HG02759 (cell line): ENCODE measurements around the gene SLCO3A1.

Experiments used
- ATAC-seq: cut with Tn5 transposase; IDR thresholded peaks from one replicate; pipeline ENCODE4 v1.9.1; 2021; ENCODE audit warnings: mild to moderate bottlenecking, moderate library complexity; ENCODE audit not compliant: unreplicated experiment

The SLCO3A1 gene

GRCh38 chr15:91997163-91997562, 143.7 kb downstream of the SLCO3A1 start:
- ATAC-seq = no peak

DNA sequence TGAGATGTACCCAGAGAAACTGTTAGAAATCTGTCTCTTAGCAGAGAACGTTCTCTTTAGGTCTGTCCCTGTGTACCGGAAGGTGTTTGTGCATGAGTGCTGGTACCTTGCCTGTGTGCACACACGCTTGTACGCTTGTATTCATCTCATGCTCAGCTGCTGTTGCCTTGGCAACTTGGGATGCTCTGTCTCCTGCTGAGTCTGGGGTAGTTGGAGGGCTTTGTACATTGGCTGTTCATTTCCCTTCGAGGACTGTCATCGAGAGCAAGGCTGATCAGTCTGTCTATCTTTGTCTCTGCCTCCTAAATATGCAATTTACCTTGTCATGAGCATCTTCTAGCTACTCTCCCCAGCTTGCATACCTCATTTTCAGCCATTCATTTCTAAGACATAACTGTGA, 147.2 kb downstream of the SLCO3A1 start:
- ATAC-seq = no peak

GRCh38 chr15:92001307-92001706, 147.8 kb downstream of the SLCO3A1 start:
- ATAC-seq = no peak

- no peak for ATAC-seq
Observed at GRCh38 chr15:92002666-92003065, 149.2 kb downstream of the SLCO3A1 start.

GRCh38 chr15:92003515-92004067, 150.1 kb downstream of the SLCO3A1 start:
- ATAC-seq = no peak

GRCh38 chr15:92005154-92005553, 151.6 kb downstream of the SLCO3A1 start:
- no peak for ATAC-seq

- ATAC-seq = no peak
Observed at GRCh38 chr15:92006186-92007028, 152.9 kb downstream of the SLCO3A1 start.

DNA sequence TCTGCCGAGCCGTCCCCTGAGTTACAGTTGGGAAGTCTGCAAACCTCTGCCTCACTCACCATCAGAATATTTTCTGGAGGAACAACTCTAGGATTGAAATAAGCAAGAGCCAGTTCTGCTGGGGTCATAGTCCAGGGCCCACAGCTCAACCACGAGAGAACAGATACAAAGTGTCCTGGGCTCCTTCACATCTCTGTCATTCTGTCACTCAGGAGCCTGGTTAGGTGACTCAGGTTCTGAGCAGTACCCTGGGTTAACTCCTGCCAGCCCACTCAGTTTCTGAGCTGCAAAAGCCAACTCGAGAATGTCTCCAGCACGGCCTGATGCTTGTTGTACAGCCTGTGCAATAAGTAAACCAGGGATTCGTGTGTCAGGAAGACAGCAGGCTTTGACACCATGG, 155.7 kb downstream of the SLCO3A1 start:
- no peak for ATAC-seq

- no peak for ATAC-seq
Observed at GRCh38 chr15:92011611-92012367, 158.3 kb downstream of the SLCO3A1 start.

- ATAC-seq = no peak
Observed at GRCh38 chr15:92012368-92012629, 158.8 kb downstream of the SLCO3A1 start.

DNA sequence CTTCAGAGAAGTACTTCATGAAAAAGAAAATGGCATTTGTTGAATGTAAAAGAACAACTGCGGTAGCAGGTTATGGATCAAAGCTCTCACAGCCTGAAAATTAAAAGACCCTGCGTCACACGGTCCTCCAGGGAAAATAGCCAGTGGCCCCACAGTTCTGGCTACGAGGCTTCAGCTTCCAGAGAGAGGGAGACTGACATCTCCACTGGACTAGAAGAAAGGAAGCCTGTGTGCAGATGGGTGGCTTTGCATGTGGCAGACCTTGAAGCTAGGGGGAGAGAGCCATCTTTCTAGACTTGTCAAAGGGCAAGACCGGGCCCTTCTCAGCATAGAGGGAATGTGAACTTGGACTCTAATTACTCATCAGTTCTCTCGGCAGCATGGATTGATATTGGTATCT, 159.4 kb downstream of the SLCO3A1 start:
- ATAC-seq = no peak

GRCh38 chr15:92014281-92015030, 160.9 kb downstream of the SLCO3A1 start:
- ATAC-seq = no peak

GRCh38 chr15:92017882-92018534, 164.5 kb downstream of the SLCO3A1 start:
- no peak for ATAC-seq

GRCh38 chr15:92018535-92019239, 165.2 kb downstream of the SLCO3A1 start:
- no peak for ATAC-seq

- ATAC-seq = no peak
Observed at GRCh38 chr15:92019706-92020105, 166.2 kb downstream of the SLCO3A1 start.

DNA sequence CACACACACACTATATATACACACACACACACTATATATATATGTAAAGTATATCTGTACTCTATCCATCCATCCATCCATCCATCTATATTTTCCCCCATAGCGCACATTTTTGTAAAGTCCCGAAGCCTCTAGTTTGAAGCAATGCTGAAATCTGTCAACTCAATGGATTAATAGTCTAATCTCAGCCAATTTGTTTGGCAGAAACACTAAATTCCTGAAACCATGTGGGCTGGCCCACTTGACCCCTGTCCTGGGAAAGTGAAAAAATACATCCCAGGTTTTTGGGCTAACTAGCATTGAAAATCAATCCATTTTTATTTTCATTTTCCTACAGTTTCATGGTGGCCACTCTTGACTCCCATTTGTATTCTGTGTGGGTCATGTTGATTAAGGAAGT, 166.7 kb downstream of the SLCO3A1 start:
- no peak for ATAC-seq

- no peak for ATAC-seq
Observed at GRCh38 chr15:92020804-92021203, 167.3 kb downstream of the SLCO3A1 start.

DNA sequence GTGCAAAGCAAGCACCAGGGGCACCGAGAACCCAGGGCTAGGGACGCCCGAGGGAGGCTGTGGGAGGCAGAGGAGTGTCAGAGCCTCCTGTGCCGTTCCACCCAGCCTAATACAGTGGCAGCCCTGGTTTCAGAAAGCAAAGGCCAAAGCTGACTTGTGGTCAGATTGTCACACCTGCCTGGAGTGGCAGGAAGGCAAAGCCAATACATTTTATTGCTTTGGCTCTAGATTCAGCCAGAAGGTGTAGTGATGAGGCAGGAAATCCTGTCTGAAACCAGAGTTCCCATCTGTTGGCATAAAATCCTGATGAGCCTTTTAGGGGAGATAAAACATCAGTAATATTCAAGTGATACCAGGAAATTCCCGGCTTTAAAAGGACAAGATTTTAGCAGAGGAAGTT, 168.3 kb downstream of the SLCO3A1 start:
- ATAC-seq = no peak

DNA sequence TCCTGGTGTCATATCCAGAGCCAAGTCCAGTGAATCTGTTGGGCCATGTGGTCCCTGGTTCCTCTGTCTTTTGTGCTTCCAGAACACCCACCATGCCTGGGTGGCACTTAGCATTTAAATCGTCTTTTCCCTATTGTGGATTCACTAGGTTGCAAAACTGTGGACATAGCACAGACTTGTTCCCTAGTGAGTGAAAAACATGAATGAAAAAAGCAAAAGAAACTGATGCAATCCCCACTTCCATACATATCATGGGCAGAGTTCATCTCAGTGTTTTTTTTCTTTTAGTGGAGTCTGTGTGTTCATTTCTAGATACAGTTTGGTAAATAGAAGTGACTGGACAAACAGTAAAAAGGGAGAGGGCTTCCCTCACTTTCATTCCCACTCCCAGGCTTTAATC, 170.5 kb downstream of the SLCO3A1 start:
- ATAC-seq = no peak

- no peak for ATAC-seq
Observed at GRCh38 chr15:92025706-92026270, 172.3 kb downstream of the SLCO3A1 start.
